Measurements from ENCODE around the gene DPYD. TPM values are rescaled to one million over a fixed set of nuclear protein-coding genes. Genes with fewer than 3 reads are reported as not detected.

The DPYD gene
- total RNA-seq, 1 experiment from 2014 or later, result 8.1 TPM

- Histone ChIP-seq H3K27ac (no peak overlapping the region), H3K4me1 (no peaks in the 10 kb centered on the region), H3K4me3 (no peak overlapping the region), H3K27me3 (no peaks in the 10 kb centered on the region), H3K9me3 (replicated peaks) (no peaks in the 10 kb centered on the region), H3K36me3 (no peaks in the 10 kb centered on the region)
- DNase-seq, result no peak
These were observed 229.5 kb downstream of the DPYD start for GRCh38 chr1:97691325-97691724.

DNA sequence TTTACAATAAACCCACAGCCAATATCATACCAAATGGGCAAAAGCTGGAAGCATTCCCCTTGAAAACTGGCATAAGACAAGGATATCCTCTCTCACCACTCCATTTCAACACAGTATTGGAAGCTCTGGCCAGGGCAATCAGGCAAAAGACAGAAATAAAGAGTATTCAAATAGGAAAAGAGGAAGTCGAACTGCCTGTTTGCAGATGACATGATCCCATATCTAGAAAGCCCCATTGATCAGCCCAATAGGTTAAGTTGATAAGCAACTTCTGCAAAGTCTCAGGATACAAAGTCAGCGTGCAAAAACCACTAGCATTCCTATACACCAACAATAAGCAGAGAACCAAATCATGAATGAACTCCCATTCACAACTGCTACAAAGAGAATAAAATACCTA lies 235.5 kb downstream of the DPYD start:
- DNase-seq, result no peak
- no peaks in the 10 kb centered on the region for H3K4me1 ChIP-seq
- no peaks in the 10 kb centered on the region for H3K9me3 ChIP-seq (replicated peaks)
- H3K27ac ChIP-seq, result no peak overlapping the region
- no peaks in the 10 kb centered on the region for H3K27me3 ChIP-seq
- no peak overlapping the region for H3K4me3 ChIP-seq
- no peaks in the 10 kb centered on the region for H3K36me3 ChIP-seq

GRCh38 chr1:97680894-97681293 lies 239.9 kb downstream of the DPYD start:
- Histone ChIP-seq H3K4me3 (no peak overlapping the region), H3K36me3 (no peaks in the 10 kb centered on the region), H3K27ac (no peak overlapping the region), H3K27me3 (no peaks in the 10 kb centered on the region), H3K9me3 (replicated peaks) (no peaks in the 10 kb centered on the region), H3K4me1 (no peaks in the 10 kb centered on the region)
- no peak for DNase-seq

DNA sequence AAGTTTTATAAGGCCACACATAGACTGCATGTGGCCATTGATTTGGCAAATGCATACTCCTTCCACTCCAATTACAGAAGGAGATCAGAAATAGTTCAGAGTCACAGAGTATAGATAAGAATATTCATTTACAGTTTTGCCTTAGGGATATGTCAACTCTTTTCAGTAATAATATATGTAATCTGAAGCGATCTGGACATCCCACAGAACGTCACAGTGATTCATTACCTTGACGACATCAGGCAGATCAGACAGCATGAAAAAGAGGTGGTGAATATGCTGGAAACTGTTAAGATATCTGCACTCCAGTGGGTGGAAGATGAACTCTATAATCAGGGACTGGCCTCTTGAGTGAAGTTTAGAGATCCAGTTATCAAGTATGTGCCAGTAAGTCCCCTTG lies 240.4 kb downstream of the DPYD start:
- H3K36me3 ChIP-seq, result no peaks in the 10 kb centered on the region
- DNase-seq, result no peak

GRCh38 chr1:97677702-97678101 lies 243.1 kb downstream of the DPYD start:
- no peak for DNase-seq
- no peaks in the 10 kb centered on the region for H3K36me3 ChIP-seq
- H3K4me3 ChIP-seq, result no peak overlapping the region
- no peaks in the 10 kb centered on the region for H3K9me3 ChIP-seq (replicated peaks)
- no peak overlapping the region for H3K27ac ChIP-seq
- H3K27me3 ChIP-seq, result no peaks in the 10 kb centered on the region
- no peaks in the 10 kb centered on the region for H3K4me1 ChIP-seq

More for the DNA sequence above, 240.4 kb downstream of the DPYD start:
- Histone ChIP-seq H3K27me3 (no peaks in the 10 kb centered on the region), H3K4me3 (no peak overlapping the region), H3K9me3 (replicated peaks) (no peaks in the 10 kb centered on the region), H3K27ac (no peak overlapping the region), H3K4me1 (no peaks in the 10 kb centered on the region)

DNA sequence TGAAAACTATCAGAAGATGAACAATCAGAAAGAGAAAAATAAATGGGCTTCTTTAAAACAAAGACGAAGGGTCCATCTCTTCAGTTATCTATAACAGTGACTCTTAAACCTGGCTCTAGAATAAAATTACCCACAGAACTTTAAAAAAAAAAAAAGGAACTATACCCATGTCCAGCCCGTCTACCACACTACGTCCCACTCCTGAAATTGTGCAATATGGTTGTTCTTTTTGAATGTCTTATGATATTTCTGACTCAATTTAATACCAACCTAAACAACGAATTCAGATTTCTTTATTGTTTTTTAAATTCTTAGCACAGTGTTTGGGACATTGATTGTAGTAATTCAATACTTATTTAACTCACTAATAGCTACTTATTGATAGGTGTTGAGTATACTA lies 246.3 kb downstream of the DPYD start:
- no peaks in the 10 kb centered on the region for H3K36me3 ChIP-seq
- no peaks in the 10 kb centered on the region for H3K4me1 ChIP-seq
- no peak overlapping the region for H3K27ac ChIP-seq
- H3K9me3 ChIP-seq (replicated peaks), result no peaks in the 10 kb centered on the region
- no peak overlapping the region for H3K4me3 ChIP-seq
- H3K27me3 ChIP-seq, result no peaks in the 10 kb centered on the region
- no peak for DNase-seq

DNA sequence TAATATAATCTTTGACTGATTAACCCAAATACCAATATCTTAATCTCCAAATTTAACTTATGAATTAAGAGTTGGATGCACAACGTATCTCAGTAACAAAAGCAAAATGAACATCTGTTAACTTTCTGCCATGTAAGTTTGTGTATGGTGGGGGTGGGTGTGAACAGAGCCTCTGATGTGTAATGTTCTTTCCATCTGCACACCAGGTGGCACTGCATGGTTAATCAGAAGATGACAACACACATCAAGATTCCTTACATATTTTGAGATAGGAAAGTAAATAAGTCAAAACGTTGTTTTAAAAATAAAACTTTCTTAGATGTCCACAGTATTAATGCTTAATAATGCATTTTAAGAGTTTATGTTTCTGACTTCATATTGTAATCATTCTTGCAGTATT lies 251.9 kb downstream of the DPYD start:
- Histone ChIP-seq H3K27me3 (no peaks in the 10 kb centered on the region), H3K4me1 (no peaks in the 10 kb centered on the region), H3K27ac (no peak overlapping the region), H3K9me3 (replicated peaks) (no peaks in the 10 kb centered on the region), H3K4me3 (no peak overlapping the region), H3K36me3 (no peaks in the 10 kb centered on the region)
- DNase-seq, result peak; percentile 25 to 37

- Histone ChIP-seq H3K27me3 (no peaks in the 10 kb centered on the region), H3K9me3 (replicated peaks) (no peaks in the 10 kb centered on the region), H3K4me1 (no peaks in the 10 kb centered on the region), H3K27ac (no peak overlapping the region), H3K4me3 (no peak overlapping the region), H3K36me3 (no peaks in the 10 kb centered on the region)
- DNase-seq, result no peak
These were observed 260.3 kb downstream of the DPYD start for GRCh38 chr1:97660431-97661105.

DNA sequence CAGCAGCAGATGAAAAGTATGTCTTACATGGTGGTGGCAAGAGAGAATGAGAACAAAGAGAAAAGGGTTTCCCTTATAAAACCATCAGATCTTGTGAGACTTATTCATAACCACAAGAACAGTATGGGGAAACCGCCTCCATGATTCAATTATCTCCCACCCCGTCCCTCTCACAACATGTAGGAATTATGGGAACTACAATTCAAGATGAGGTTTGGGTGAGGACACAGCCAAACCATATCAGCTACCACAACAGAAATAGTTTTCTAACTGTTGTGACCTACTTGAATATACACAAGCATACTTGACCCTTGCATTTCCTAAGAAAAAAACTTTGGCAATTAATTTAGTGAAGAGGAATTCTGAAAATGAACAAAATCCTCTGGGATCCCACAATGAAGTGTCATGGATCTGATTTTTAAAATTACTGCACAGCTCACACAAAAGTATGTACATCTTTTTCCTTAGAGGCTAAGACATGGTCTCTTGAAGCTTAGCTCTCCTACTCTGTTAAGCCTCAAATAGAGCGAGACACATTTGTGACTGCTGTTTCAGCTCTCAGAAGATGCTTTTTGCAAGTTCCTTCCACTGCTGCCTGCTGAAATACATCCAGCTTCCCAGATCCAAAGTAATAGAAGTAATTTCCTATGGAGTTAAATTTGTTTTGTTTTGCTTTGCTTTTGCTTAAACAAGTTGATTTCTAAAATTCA lies 265.8 kb downstream of the DPYD start:
- Histone ChIP-seq H3K36me3 (no peaks in the 10 kb centered on the region), H3K9me3 (replicated peaks) (no peaks in the 10 kb centered on the region), H3K4me1 (no peaks in the 10 kb centered on the region), H3K4me3 (no peak overlapping the region), H3K27me3 (no peaks in the 10 kb centered on the region), H3K27ac (no peak overlapping the region)
- DNase-seq, result no peak

GRCh38 chr1:97651250-97651649 lies 269.6 kb downstream of the DPYD start:
- Histone ChIP-seq H3K9me3 (replicated peaks) (no peaks in the 10 kb centered on the region), H3K27me3 (no peaks in the 10 kb centered on the region), H3K36me3 (no peaks in the 10 kb centered on the region), H3K4me1 (no peaks in the 10 kb centered on the region), H3K27ac (no peak overlapping the region), H3K4me3 (no peak overlapping the region)
- DNase-seq, result no peak

GRCh38 chr1:97649591-97649990 lies 271.2 kb downstream of the DPYD start:
- Histone ChIP-seq H3K4me1 (no peaks in the 10 kb centered on the region), H3K27ac (no peak overlapping the region), H3K9me3 (replicated peaks) (no peaks in the 10 kb centered on the region), H3K4me3 (no peak overlapping the region), H3K27me3 (no peaks in the 10 kb centered on the region), H3K36me3 (no peaks in the 10 kb centered on the region)
- no peak for DNase-seq

DNA sequence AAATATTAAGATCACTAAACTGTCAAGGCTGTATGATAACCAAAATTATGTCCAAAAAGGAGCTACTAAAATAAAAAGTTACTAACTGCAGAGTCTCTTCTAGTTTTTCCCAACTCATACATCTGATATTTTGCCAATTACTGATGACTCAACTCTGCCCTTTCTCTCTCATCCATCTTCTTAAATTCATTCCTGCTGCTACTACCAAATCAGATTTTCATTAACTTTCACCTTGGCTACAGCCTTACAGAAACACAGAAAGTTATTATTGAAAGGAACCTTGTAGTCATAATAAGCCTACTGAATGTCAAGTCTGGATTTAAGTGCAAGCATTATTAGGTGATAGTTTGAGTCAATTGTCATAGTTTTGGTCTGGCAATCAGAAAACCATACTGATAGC lies 273.1 kb downstream of the DPYD start:
- Histone ChIP-seq H3K27ac (no peak overlapping the region), H3K36me3 (no peaks in the 10 kb centered on the region)
- DNase-seq, result no peak

DNA sequence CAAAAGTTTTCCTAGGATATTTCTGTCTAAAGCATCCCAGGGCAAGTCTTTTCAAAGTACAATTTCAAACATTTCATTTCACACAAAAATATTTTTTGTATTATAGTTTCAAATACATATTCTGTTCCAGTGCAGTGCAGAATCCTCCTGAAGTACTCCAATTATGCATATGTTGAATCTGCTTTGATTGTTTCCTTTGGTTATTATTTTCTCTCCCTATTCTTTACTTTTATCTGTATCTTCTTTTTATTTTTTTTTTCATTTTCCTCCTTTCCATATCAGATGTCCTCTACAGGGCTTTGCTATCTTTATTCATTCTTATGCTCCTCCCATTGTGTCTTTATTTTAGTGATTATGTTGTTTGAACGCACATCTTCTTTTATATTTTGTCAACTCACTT lies 274.8 kb downstream of the DPYD start:
- no peak overlapping the region for H3K27ac ChIP-seq

More for the DNA sequence above, 273.1 kb downstream of the DPYD start:
- no peak overlapping the region for H3K4me3 ChIP-seq
- H3K4me1 ChIP-seq, result no peaks in the 10 kb centered on the region
- H3K27me3 ChIP-seq, result no peaks in the 10 kb centered on the region
- H3K9me3 ChIP-seq (replicated peaks), result no peaks in the 10 kb centered on the region

GRCh38 chr1:97640677-97641076 lies 280.2 kb downstream of the DPYD start:
- no peak for DNase-seq
- H3K9me3 ChIP-seq (replicated peaks), result no peaks in the 10 kb centered on the region
- H3K4me3 ChIP-seq, result no peak overlapping the region
- no peaks in the 10 kb centered on the region for H3K4me1 ChIP-seq
- H3K36me3 ChIP-seq, result no peaks in the 10 kb centered on the region
- no peaks in the 10 kb centered on the region for H3K27me3 ChIP-seq
- no peak overlapping the region for H3K27ac ChIP-seq

More for the DNA sequence above, 274.8 kb downstream of the DPYD start:
- no peak overlapping the region for H3K4me3 ChIP-seq
- H3K27me3 ChIP-seq, result no peaks in the 10 kb centered on the region
- no peak for DNase-seq
- H3K4me1 ChIP-seq, result no peaks in the 10 kb centered on the region
- H3K36me3 ChIP-seq, result no peaks in the 10 kb centered on the region
- no peaks in the 10 kb centered on the region for H3K9me3 ChIP-seq (replicated peaks)

- Histone ChIP-seq H3K36me3 (no peaks in the 10 kb centered on the region), H3K9me3 (replicated peaks) (no peaks in the 10 kb centered on the region), H3K27ac (no peak overlapping the region), H3K27me3 (no peaks in the 10 kb centered on the region), H3K4me1 (peaks cover 3% of the 10 kb centered on the region; the same call in 1 of the 2 replicates), H3K4me3 (no peak overlapping the region)
- no peak for DNase-seq
These were observed 283.9 kb downstream of the DPYD start for GRCh38 chr1:97636941-97637340.

GRCh38 chr1:97634758-97635157 lies 286.1 kb downstream of the DPYD start:
- no peak for DNase-seq
- H3K4me3 ChIP-seq, result no peak overlapping the region
- no peaks in the 10 kb centered on the region for H3K36me3 ChIP-seq
- no peaks in the 10 kb centered on the region for H3K9me3 ChIP-seq (replicated peaks)
- no peak overlapping the region for H3K27ac ChIP-seq
- H3K27me3 ChIP-seq, result no peaks in the 10 kb centered on the region
- peaks cover 7% of the 10 kb centered on the region; the same call in 1 of the 2 replicates for H3K4me1 ChIP-seq

All from SJCRH30 (cell line).